Measurements from ENCODE around the gene SOX2. TPM values are rescaled to one million over a fixed set of nuclear protein-coding genes. Genes with fewer than 3 reads are reported as not detected.

Gene SOX2
- total and polyA plus RNA-seq, 2 of the 13 experiments (the other 11 are each of a cell fraction or from before 2014, with no cell fraction given): not detected

DNA sequence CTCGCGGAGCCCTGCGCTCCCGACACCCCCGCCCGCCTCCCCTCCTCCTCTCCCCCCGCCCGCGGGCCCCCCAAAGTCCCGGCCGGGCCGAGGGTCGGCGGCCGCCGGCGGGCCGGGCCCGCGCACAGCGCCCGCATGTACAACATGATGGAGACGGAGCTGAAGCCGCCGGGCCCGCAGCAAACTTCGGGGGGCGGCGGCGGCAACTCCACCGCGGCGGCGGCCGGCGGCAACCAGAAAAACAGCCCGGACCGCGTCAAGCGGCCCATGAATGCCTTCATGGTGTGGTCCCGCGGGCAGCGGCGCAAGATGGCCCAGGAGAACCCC, 464 bp downstream of the SOX2 start (continued):
- TF ChIP-seq, protein P1, sequence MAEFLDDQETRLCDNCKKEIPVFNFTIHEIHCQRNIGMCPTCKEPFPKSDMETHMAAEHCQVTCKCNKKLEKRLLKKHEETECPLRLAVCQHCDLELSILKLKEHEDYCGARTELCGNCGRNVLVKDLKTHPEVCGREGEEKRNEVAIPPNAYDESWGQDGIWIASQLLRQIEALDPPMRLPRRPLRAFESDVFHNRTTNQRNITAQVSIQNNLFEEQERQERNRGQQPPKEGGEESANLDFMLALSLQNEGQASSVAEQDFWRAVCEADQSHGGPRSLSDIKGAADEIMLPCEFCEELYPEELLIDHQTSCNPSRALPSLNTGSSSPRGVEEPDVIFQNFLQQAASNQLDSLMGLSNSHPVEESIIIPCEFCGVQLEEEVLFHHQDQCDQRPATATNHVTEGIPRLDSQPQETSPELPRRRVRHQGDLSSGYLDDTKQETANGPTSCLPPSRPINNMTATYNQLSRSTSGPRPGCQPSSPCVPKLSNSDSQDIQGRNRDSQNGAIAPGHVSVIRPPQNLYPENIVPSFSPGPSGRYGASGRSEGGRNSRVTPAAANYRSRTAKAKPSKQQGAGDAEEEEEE (CRISPR knock-in tag; IDR thresholded peaks at IDR 0.05; ENCODE audit: borderline replicate concordance): no peak

DNA sequence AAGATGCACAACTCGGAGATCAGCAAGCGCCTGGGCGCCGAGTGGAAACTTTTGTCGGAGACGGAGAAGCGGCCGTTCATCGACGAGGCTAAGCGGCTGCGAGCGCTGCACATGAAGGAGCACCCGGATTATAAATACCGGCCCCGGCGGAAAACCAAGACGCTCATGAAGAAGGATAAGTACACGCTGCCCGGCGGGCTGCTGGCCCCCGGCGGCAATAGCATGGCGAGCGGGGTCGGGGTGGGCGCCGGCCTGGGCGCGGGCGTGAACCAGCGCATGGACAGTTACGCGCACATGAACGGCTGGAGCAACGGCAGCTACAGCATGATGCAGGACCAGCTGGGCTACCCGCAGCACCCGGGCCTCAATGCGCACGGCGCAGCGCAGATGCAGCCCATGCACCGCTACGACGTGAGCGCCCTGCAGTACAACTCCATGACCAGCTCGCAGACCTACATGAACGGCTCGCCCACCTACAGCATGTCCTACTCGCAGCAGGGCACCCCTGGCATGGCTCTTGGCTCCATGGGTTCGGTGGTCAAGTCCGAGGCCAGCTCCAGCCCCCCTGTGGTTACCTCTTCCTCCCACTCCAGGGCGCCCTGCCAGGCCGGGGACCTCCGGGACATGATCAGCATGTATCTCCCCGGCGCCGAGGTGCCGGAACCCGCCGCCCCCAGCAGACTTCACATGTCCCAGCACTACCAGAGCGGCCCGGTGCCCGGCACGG, 991 bp downstream of the SOX2 start:
- DNase-seq (ENCODE audit: low spot score) (no peak), ATAC-seq (peak; percentile 7; the same call in 2 of the 3 replicates), FAIRE-seq (no peak)
- Histone ChIP-seq H4K20me1 (ENCODE audit: insufficient read depth, low read length) (no peaks in the 10 kb centered on the region), H3K4me3 (replicated peaks in 1 of 3; ENCODE audit: insufficient read depth in 1 of 3, low read depth in 2 of 3, low read length in 3 of 3) (peak overlapping the region in 1 of 3 experiments; percentile 57; a peak in 2 of 6 replicates), H3K4me1 (ENCODE audit: insufficient read depth, low read length) (peaks cover 11% of the 10 kb centered on the region; the same call in 1 of the 2 replicates), H3K4me2 (ENCODE audit: low read depth, low read length) (peak overlapping the region; percentile 47), H3K9ac (ENCODE audit: insufficient read depth, low read depth, low read length) (no peak overlapping the region), H3K9me3 (ENCODE audit: low read length) (no peaks in the 10 kb centered on the region), H3K27me3 (ENCODE audit: control insufficient read depth in 1 of 2, insufficient read depth in 2 of 2, low read length in 2 of 2) (peaks cover 4 to 48% of the 10 kb centered on the region in 2 experiments; a peak in 4 of 5 replicates), H2AFZ (ENCODE audit: low read length) (no peak overlapping the region), H3K36me3 (replicated peaks in 1 of 2; ENCODE audit: control insufficient read depth in 1 of 2, insufficient read depth in 2 of 2, low read length in 2 of 2) (no peaks in the 10 kb centered on the region), H3K27ac (ENCODE audit: extremely low read length, insufficient read depth, low read length) (no peak overlapping the region), H3K79me2 (ENCODE audit: insufficient read depth, low read length) (no peaks in the 10 kb centered on the region)
- CTCF ChIA-PET (ENCODE audit: low intra/inter-chr PET ratio, low total read pairs): no interaction called here
- in situ Hi-C loops (cut with HindIII; ENCODE audit: extremely low pct_ligation_motif_present, low pct_unique_long_range_greater_than_20kb): loop anchor here (25.0 kb wide), 1 partner anchor 775 kb away; no protein-coding TSS in a partner anchor
- intact Hi-C loops (cut with micrococcal nuclease; ENCODE audit: unreplicated experiment): no loop called here
- POLR2A ChIA-PET: no interaction called here
- BruUV-seq (replicated peaks): no TSS peak
- 34% methylated on average over 21 of the region's 65 CpGs for WGBS (ENCODE audit: low lambda C conversion rate)
- TF ChIP-seq MTF2 (CRISPR knock-in tag; IDR thresholded peaks at IDR 0.05; ENCODE audit: borderline replicate concordance): peak; percentile 43; the same call in 1 of the 2 replicates
- TF ChIP-seq, protein P2, sequence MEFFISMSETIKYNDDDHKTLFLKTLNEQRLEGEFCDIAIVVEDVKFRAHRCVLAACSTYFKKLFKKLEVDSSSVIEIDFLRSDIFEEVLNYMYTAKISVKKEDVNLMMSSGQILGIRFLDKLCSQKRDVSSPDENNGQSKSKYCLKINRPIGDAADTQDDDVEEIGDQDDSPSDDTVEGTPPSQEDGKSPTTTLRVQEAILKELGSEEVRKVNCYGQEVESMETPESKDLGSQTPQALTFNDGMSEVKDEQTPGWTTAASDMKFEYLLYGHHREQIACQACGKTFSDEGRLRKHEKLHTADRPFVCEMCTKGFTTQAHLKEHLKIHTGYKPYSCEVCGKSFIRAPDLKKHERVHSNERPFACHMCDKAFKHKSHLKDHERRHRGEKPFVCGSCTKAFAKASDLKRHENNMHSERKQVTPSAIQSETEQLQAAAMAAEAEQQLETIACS (CRISPR knock-in tag; IDR thresholded peaks at IDR 0.05): no peak
- 0 out of 2 replicates have a peak, but pooled peaks have one; percentile 76 for TF ChIP-seq EZH2 (conservative IDR thresholded peaks at IDR 0.05; ENCODE audit: low read depth, low read length)
- no peak for TF ChIP-seq FOXK1 (CRISPR knock-in tag; IDR thresholded peaks at IDR 0.05; ENCODE audit: borderline replicate concordance, low read depth)
- TF ChIP-seq, protein P3, sequence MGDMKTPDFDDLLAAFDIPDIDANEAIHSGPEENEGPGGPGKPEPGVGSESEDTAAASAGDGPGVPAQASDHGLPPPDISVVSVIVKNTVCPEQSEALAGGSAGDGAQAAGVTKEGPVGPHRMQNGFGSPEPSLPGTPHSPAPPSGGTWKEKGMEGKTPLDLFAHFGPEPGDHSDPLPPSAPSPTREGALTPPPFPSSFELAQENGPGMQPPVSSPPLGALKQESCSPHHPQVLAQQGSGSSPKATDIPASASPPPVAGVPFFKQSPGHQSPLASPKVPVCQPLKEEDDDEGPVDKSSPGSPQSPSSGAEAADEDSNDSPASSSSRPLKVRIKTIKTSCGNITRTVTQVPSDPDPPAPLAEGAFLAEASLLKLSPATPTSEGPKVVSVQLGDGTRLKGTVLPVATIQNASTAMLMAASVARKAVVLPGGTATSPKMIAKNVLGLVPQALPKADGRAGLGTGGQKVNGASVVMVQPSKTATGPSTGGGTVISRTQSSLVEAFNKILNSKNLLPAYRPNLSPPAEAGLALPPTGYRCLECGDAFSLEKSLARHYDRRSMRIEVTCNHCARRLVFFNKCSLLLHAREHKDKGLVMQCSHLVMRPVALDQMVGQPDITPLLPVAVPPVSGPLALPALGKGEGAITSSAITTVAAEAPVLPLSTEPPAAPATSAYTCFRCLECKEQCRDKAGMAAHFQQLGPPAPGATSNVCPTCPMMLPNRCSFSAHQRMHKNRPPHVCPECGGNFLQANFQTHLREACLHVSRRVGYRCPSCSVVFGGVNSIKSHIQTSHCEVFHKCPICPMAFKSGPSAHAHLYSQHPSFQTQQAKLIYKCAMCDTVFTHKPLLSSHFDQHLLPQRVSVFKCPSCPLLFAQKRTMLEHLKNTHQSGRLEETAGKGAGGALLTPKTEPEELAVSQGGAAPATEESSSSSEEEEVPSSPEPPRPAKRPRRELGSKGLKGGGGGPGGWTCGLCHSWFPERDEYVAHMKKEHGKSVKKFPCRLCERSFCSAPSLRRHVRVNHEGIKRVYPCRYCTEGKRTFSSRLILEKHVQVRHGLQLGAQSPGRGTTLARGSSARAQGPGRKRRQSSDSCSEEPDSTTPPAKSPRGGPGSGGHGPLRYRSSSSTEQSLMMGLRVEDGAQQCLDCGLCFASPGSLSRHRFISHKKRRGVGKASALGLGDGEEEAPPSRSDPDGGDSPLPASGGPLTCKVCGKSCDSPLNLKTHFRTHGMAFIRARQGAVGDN (CRISPR knock-in tag; IDR thresholded peaks at IDR 0.05): 0 out of 2 replicates have a peak, but pooled peaks have one; percentile 14
